ENCODE results near the gene SOX6. TPM values are rescaled to one million over a fixed set of nuclear protein-coding genes. Genes with fewer than 3 reads are reported as not detected.

SOX6 gene
- total and polyA plus RNA-seq, 2 donors (not counting 3 experiments of a cell fraction or from before 2014, with no cell fraction given) = 0.14 to 3.7 TPM

GRCh38 chr11:16395601-16396000 lies 39.3 kb upstream of the SOX6 start:
- CTCF ChIA-PET = interaction anchor here (1.2 kb wide), 1 partner anchor 13 kb away, joined by 3 read pairs; no protein-coding TSS in a partner anchor
- dilution Hi-C loops (cut with MboI; ENCODE audit: extremely low pct_ligation_motif_present, low sequenced_read_pairs) = no loop called here

More at GRCh38 chr11:16395601-16396000, 39.3 kb upstream of the SOX6 start:
- H3K9me1 ChIP-seq (replicated peaks; ENCODE audit: control insufficient read depth, extremely low read depth, insufficient read depth, low read length) = no peaks in the 10 kb centered on the region
- no peaks in the 10 kb centered on the region for H4K20me1 ChIP-seq (replicated peaks; ENCODE audit: control insufficient read depth, extremely low read depth, insufficient read depth, low read length)
- H3K36me3 ChIP-seq (ENCODE audit: control insufficient read depth in 2 of 2, extremely low read depth in 1 of 2, insufficient read depth in 2 of 2, low read length in 2 of 2) = no peaks in the 10 kb centered on the region
- intact Hi-C loops (cut with micrococcal nuclease) = no loop called here
- TF ChIP-seq POLR2AphosphoS5 (IDR thresholded peaks at IDR 0.05; ENCODE audit: insufficient read depth, low read depth, low read length) = no peak
- no peak for TF ChIP-seq MYC (IDR thresholded peaks at IDR 0.05; ENCODE audit: low read depth, low read length)
- no peak for TF ChIP-seq FOS (IDR thresholded peaks at IDR 0.05; ENCODE audit: borderline replicate concordance, insufficient read depth, low read length)
- TF ChIP-seq, protein P1, sequence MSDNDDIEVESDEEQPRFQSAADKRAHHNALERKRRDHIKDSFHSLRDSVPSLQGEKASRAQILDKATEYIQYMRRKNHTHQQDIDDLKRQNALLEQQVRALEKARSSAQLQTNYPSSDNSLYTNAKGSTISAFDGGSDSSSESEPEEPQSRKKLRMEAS (IDR thresholded peaks at IDR 0.05; ENCODE audit: insufficient read depth, insufficient read length) = no peak
- no peak for TF ChIP-seq CTCF (IDR thresholded peaks at IDR 0.05; ENCODE audit: extremely low read depth in 1 of 2, insufficient read depth in 1 of 2, low read depth in 1 of 2, low read length in 2 of 2)
- no peak for TF ChIP-seq POLR2A (IDR thresholded peaks at IDR 0.05; ENCODE audit: low read depth, low read length)
- no peak for TF ChIP-seq JUN (IDR thresholded peaks at IDR 0.05; ENCODE audit: borderline replicate concordance, insufficient read depth, insufficient read length, low read depth)
- no peak for TF ChIP-seq EZH2 (IDR thresholded peaks at IDR 0.05; ENCODE audit: borderline replicate concordance, low read depth, low read length, severe bottlenecking)
- TF ChIP-seq GATA2 (IDR thresholded peaks at IDR 0.05; ENCODE audit: insufficient read depth, insufficient read length, low read depth, low read length) = no peak
- no peak overlapping the region for H3K4me2 ChIP-seq (ENCODE audit: insufficient read depth, low read length)
- no TSS peak for BruUV-seq (replicated peaks)
- H3K4me1 ChIP-seq (ENCODE audit: control insufficient read depth, extremely low read depth, insufficient read depth, low read length) = no peaks in the 10 kb centered on the region
- no peak for DNase-seq (ENCODE audit: low read depth, low spot score)
- no peak overlapping the region for H3K27ac ChIP-seq (ENCODE audit: insufficient read depth, low read depth, low read length)
- no peaks in the 10 kb centered on the region for H3K9me3 ChIP-seq (replicated peaks; ENCODE audit: control insufficient read depth, insufficient read depth, low read length)
- no peaks in the 10 kb centered on the region for H3K27me3 ChIP-seq (ENCODE audit: control insufficient read depth in 2 of 2, insufficient read depth in 2 of 2, low read length in 2 of 2)
- no peak overlapping the region for H3K9ac ChIP-seq (replicated peaks; ENCODE audit: extremely low read depth, insufficient read depth, low read length)
- H3K79me2 ChIP-seq (ENCODE audit: control insufficient read depth, insufficient read depth, low read length) = no peaks in the 10 kb centered on the region
- H2AFZ ChIP-seq (ENCODE audit: low read depth, low read length) = no peak overlapping the region
- FAIRE-seq = no peak
- POLR2A ChIA-PET = no interaction called here
- H3K4me3 ChIP-seq (replicated peaks in 1 of 3; ENCODE audit: insufficient read depth in 1 of 3, low read depth in 1 of 3, low read length in 3 of 3) = no peak overlapping the region
